HCT116 (cell line): ENCODE measurements around the gene COX7A1. TPM values are rescaled to one million over a fixed set of nuclear protein-coding genes. Genes with fewer than 3 reads are reported as not detected.

Source experiments
- ATAC-seq: fragments of 200-7000 bp; cut with Tn5 transposase; 2 replicates; pipeline ENCODE4 v1.9.1; 2020; ENCODE audit warnings: mild to moderate bottlenecking, moderate library complexity
- BruUV-seq: library from RNA; stranded (reverse); fragments of 400-500 nt; replicated peaks from 2 replicates; lab custom pipeline; 2021; lab: Mats Ljungman, UMichigan
- CTCF ChIA-PET: fragments of 300-600 bp; sonication (Branson Sonifier 250); formaldehyde crosslinking; loops from one replicate; lab custom pipeline; 2021; ENCODE audit warnings: antibody characterized with exemption; lab: Charles Lee
- POLR2A ChIA-PET: fragments of 300-600, 350-600 bp; sonication (Branson Sonifier 250); formaldehyde crosslinking; loops from one replicate; lab custom pipeline; 2021; ENCODE audit warnings: antibody characterized with exemption; lab: Charles Lee
- RAD21 ChIA-PET, 2 experiments: fragments of 300-600 bp; sonication (Branson Sonifier 250); formaldehyde crosslinking; loops; one replicate each; lab custom pipeline; 2023; ENCODE audit warnings: low total read pairs in 2 of 2; ENCODE audit not compliant: uncharacterized antibody in 2 of 2, unreplicated experiment in 2 of 2, low non-redundant PET in 1 of 2; lab: Charles Lee
- DNase-seq: peaks from one replicate; pipeline ENCODE4 v3.0.0-alpha.2; 2010; ENCODE audit warnings: low read depth, low spot score
- H2AFZ ChIP-seq: fragments of 200-600 bp; shearing (Covaris generic), sonication (generic); 2 replicates; pipeline ENCODE4 v1.6.1; 2017; ENCODE audit warnings: low read depth, mixed run types, mixed read lengths, antibody characterized with exemption, low read length; ENCODE audit not compliant: poor library complexity, severe bottlenecking
- H3K27ac ChIP-seq: 2 replicates; pipeline ENCODE4 v1.5.1; 2012; ENCODE audit warnings: low read depth, low read length
- H3K27me3 ChIP-seq: fragments of 200-600 bp; sonication (generic); 2 replicates; pipeline ENCODE4 v1.6.1; 2016; ENCODE audit warnings: mixed run types, low read length, mixed read lengths; ENCODE audit not compliant: insufficient read depth
- H3K36me3 ChIP-seq, 2 experiments: fragments of 200-500 bp in 1 of 2; fragments of 200-600 bp in 1 of 2; sonication (Bioruptor generic) in 1 of 2; sonication (generic) in 1 of 2; 2 replicates each; pipeline versions ENCODE4 v1.5.1 to v1.6.1; 2014 to 2016; ENCODE audit warnings: low read length in 2 of 2, inconsistent platforms in 1 of 2, mixed read lengths in 1 of 2, mixed run types in 1 of 2; ENCODE audit not compliant: insufficient read depth in 2 of 2, control insufficient read depth in 1 of 2
- H3K4me1 ChIP-seq, 2 experiments: fragments of 200-600 bp in 1 of 2; sonication (generic) in 1 of 2; 2 replicates each; pipeline versions ENCODE4 v1.5.1 to v1.6.1; 2012 to 2017; ENCODE audit warnings: low read length in 2 of 2, inconsistent platforms in 1 of 2, mild to moderate bottlenecking in 1 of 2, mixed read lengths in 1 of 2, mixed run types in 1 of 2, moderate library complexity in 1 of 2; ENCODE audit not compliant: insufficient read depth in 2 of 2, control insufficient read depth in 1 of 2
- H3K4me2 ChIP-seq: fragments of 200-600 bp; sonication (generic); 2 replicates; pipeline ENCODE4 v1.6.1; 2017; ENCODE audit warnings: mixed run types, low read length, mixed read lengths
- H3K4me3 ChIP-seq, 2 experiments: fragments of 200-600 bp in 1 of 2; sonication (generic) in 1 of 2; replicated peaks in 1 of 2; 2 replicates each; pipeline ENCODE4 v1.5.1; 2011 to 2016; ENCODE audit warnings: low read length in 2 of 2, control low read depth in 1 of 2, low read depth in 1 of 2, mild to moderate bottlenecking in 1 of 2, mixed read lengths in 1 of 2, mixed run types in 1 of 2
- H3K79me2 ChIP-seq: fragments of 200-600 bp; sonication (generic); 2 replicates; pipeline ENCODE4 v1.6.1; 2017; ENCODE audit warnings: mild to moderate bottlenecking, mixed run types, low read length, moderate library complexity, mixed read lengths; ENCODE audit not compliant: insufficient read depth
- H3K9ac ChIP-seq: fragments of 200-600 bp; sonication (generic); 2 replicates; pipeline ENCODE4 v1.6.1; 2016; ENCODE audit warnings: low read length, mixed read lengths
- H3K9me2 ChIP-seq: fragments of 200-600 bp; sonication (generic), shearing (Covaris generic); 2 replicates; pipeline ENCODE4 v1.6.1; 2017; ENCODE audit warnings: mixed run types, mild to moderate bottlenecking, moderate library complexity; ENCODE audit not compliant: insufficient read depth
- H3K9me3 ChIP-seq, 2 experiments: fragments of 200-500 bp in 1 of 2; fragments of 200-600 bp in 1 of 2; sonication (Bioruptor generic) in 1 of 2; sonication (generic) in 1 of 2; 2 replicates each; pipeline ENCODE4 v1.6.1; 2014 to 2017; ENCODE audit warnings: low read length in 2 of 2, mixed read lengths in 2 of 2, inconsistent platforms in 1 of 2, low read depth in 1 of 2, mild to moderate bottlenecking in 1 of 2, mixed run types in 1 of 2, moderate library complexity in 1 of 2; ENCODE audit not compliant: control insufficient read depth in 1 of 2, insufficient read depth in 1 of 2
- H4K20me1 ChIP-seq: fragments of 200-600 bp; sonication (generic), shearing (Covaris generic); 2 replicates; pipeline ENCODE4 v1.6.1; 2017; ENCODE audit warnings: mixed run types, mild to moderate bottlenecking, moderate library complexity; ENCODE audit not compliant: insufficient read depth
- CBX3 ChIP-seq: IDR thresholded peaks from 2 replicates; pipeline ENCODE4 v1.6.1; 2012; ENCODE audit warnings: low read depth
- ELF1 ChIP-seq: IDR thresholded peaks from 2 replicates; pipeline ENCODE4 v1.6.1; 2012; ENCODE audit warnings: low read depth, borderline replicate concordance
- EZH2 ChIP-seq: fragments of 200-600 bp; sonication (generic); IDR thresholded peaks from 2 replicates; pipeline ENCODE4 v1.6.1; 2017; ENCODE audit warnings: antibody characterized with exemption, mixed run types
- EZH2phosphoT487 ChIP-seq: fragments of 200-600 bp; IDR thresholded peaks from 2 replicates; pipeline ENCODE4 v1.6.1; 2018; ENCODE audit warnings: antibody characterized with exemption, borderline replicate concordance
- POLR2A ChIP-seq: IDR thresholded peaks from 2 replicates; pipeline ENCODE4 v1.7.0; 2011; ENCODE audit warnings: borderline replicate concordance; ENCODE audit not compliant: insufficient read depth, insufficient read length; ENCODE audit errors: extremely low read depth
- RAD21 ChIP-seq: IDR thresholded peaks from 2 replicates; pipeline ENCODE4 v1.6.1; 2012; ENCODE audit warnings: low read depth, mild to moderate bottlenecking
- REST ChIP-seq: IDR thresholded peaks from 2 replicates; pipeline ENCODE4 v1.6.1; 2012; ENCODE audit warnings: low read depth
- SP1 ChIP-seq: IDR thresholded peaks from 2 replicates; pipeline ENCODE4 v1.6.1; 2012; ENCODE audit warnings: low read depth
- SRF ChIP-seq: IDR thresholded peaks from 2 replicates; pipeline ENCODE4 v1.6.1; 2012; ENCODE audit warnings: low read depth
- ZFX ChIP-seq: fragments of 450-650 bp; IDR thresholded peaks from 2 replicates; pipeline ENCODE4 v1.6.1; 2017
- ZNF274 ChIP-seq: fragments of 200-500 bp; sonication (Bioruptor generic); IDR thresholded peaks from 2 replicates; pipeline ENCODE4 v1.6.1; 2014; ENCODE audit warnings: mild to moderate bottlenecking, low read depth, low read length, inconsistent platforms
- intact Hi-C: fragments of 100-400 bp; cut with micrococcal nuclease; formaldehyde crosslinking; loops from 2 replicates; pipeline ENCODE4 v1.10.0; 2022
- total RNA-seq: library from RNA; stranded (reverse); gene quantifications from one replicate; pipeline ENCODE4 v1.2.1, GENCODE V29; 2021; ENCODE audit not compliant: unreplicated experiment

Gene COX7A1
- total RNA-seq, 1 experiment from 2014 or later, result not detected

- intact Hi-C loops, result loop anchor here (10.0 kb wide), 1 partner anchor 106 kb away; the partner anchor contains the start of gene SYNE4
- no peak overlapping the region for H3K4me2 ChIP-seq
- DNase-seq, result no peak
- no peak overlapping the region for H3K9ac ChIP-seq
- H3K27ac ChIP-seq, result no peak overlapping the region
- no peaks in the 10 kb centered on the region for H3K27me3 ChIP-seq
- no peaks in the 10 kb centered on the region for H3K9me2 ChIP-seq
- H4K20me1 ChIP-seq, result no peaks in the 10 kb centered on the region
- POLR2A ChIA-PET, result no interaction called here
- CTCF ChIA-PET, result no interaction called here
- no peak for TF ChIP-seq EZH2phosphoT487
- TF ChIP-seq ELF1, result no peak
- TF ChIP-seq ZFX, result no peak
- TF ChIP-seq EZH2, result no peak
- no peak for TF ChIP-seq REST
- no peak for TF ChIP-seq RAD21
- no peak for TF ChIP-seq ZNF274
- TF ChIP-seq CBX3, result no peak
- no peak for TF ChIP-seq SRF
- no peak for TF ChIP-seq SP1
- TF ChIP-seq POLR2A, result no peak
- TF ChIP-seq, all 23 proteins: peak for 0
- Histone ChIP-seq H3K9me3 (no peaks in the 10 kb centered on the region), H3K79me2 (peaks cover 24% of the 10 kb centered on the region), H3K36me3 (peaks cover 6 to 9% of the 10 kb centered on the region in 2 experiments; a peak in 3 of 4 replicates), H3K4me1 (peaks cover 2 to 19% of the 10 kb centered on the region in 2 experiments; a peak in 3 of 4 replicates), H3K4me3 (no peak overlapping the region), H2AFZ (no peak overlapping the region)
- RAD21 ChIA-PET, result no interaction called here
- no peak for ATAC-seq
- BruUV-seq, result no TSS peak
Measured at GRCh38 chr19:36111200-36111539, 41.1 kb downstream of the COX7A1 start.
